Suprapubic skin (tissue), 4 donors: ENCODE data around the gene MAP3K4.

Experiments used
- CTCF ChIP-seq, 2 donors: fragments of 200-600 bp in 1 of 2; fragments of 450-650 bp in 1 of 2; sonication (generic) in 1 of 2; IDR thresholded peaks; one replicate each; pipeline ENCODE4 v1.5.1; 2016 to 2019; ENCODE audit warnings: antibody characterized with exemption in 2 of 2, mild to moderate bottlenecking in 1 of 2, moderate library complexity in 1 of 2
- EP300 ChIP-seq: sonication (generic); formaldehyde crosslinking; IDR thresholded peaks from one replicate; pipeline ENCODE4 v1.6.1; 2017; ENCODE audit warnings: antibody characterized with exemption
- POLR2A ChIP-seq, 2 donors: fragments of 450-650 bp; IDR thresholded peaks; one replicate each; pipeline ENCODE4 v1.6.1; 2017; ENCODE audit warnings: antibody characterized with exemption in 2 of 2, mild to moderate bottlenecking in 2 of 2, moderate library complexity in 2 of 2
- POLR2AphosphoS5 ChIP-seq, 3 donors: sonication (generic); formaldehyde crosslinking; IDR thresholded peaks; one replicate each; pipeline ENCODE4 v1.6.1; 2017; ENCODE audit warnings: antibody characterized with exemption in 3 of 3

- TF ChIP-seq CTCF (IDR thresholded peaks at IDR 0.05): no peak
- no peak for TF ChIP-seq POLR2AphosphoS5 (IDR thresholded peaks at IDR 0.05)
- TF ChIP-seq POLR2A (IDR thresholded peaks at IDR 0.05): no peak
- TF ChIP-seq EP300: no peak
Measured at GRCh38 chr6:160962835-160963623, 28.5 kb upstream of the MAP3K4 start.
